H1 (cell line): ENCODE measurements around the gene LAMC3. TPM values are rescaled to one million over a fixed set of nuclear protein-coding genes. Genes with fewer than 3 reads are reported as not detected.
A peak's percentile ranks its signal among the peaks of the same experiment; 100 is the strongest.

Experiments
- CTCF ChIA-PET: fragments of 300-600 bp; sonication (Branson Sonifier 250); formaldehyde crosslinking; loops from one replicate; lab custom pipeline; 2021; ENCODE audit not compliant: partially characterized antibody; lab: Charles Lee
- POLR2A ChIA-PET: fragments of 300-600 bp; sonication (Branson Sonifier 250); formaldehyde crosslinking; loops from one replicate; lab custom pipeline; 2021; ENCODE audit warnings: inconsistent platforms; ENCODE audit not compliant: partially characterized antibody; lab: Charles Lee
- DNase-seq, 2 experiments: peaks; one replicate each; pipeline versions ENCODE4 v3.0.0 to v3.0.0-alpha.2; 2010 to 2022; ENCODE audit warnings: low spot score in 2 of 2, low read depth in 1 of 2, mixed read lengths in 1 of 2
- FAIRE-seq: peaks from 2 replicates; lab custom pipeline; 2011; peaks lifted over from hg19 to GRCh38; lab: Jason Lieb, UNC
- H2AFZ ChIP-seq: 2 replicates; pipeline ENCODE4 v1.8.1; 2012; ENCODE audit warnings: low read length, inconsistent platforms
- H2AK5ac ChIP-seq: 2 replicates; pipeline ENCODE4 v1.6.1; 2013; ENCODE audit warnings: low read depth, low read length
- H2BK120ac ChIP-seq: replicated peaks from 2 replicates; pipeline ENCODE3; 2013; ENCODE audit warnings: low read depth, low read length, inconsistent platforms
- H2BK12ac ChIP-seq: 2 replicates; pipeline ENCODE4 v1.6.1; 2013; ENCODE audit warnings: low read depth, low read length
- H2BK15ac ChIP-seq: 2 replicates; pipeline ENCODE4 v1.6.1; 2013; ENCODE audit warnings: low read length
- H2BK20ac ChIP-seq: 2 replicates; pipeline ENCODE4 v1.6.1; 2013; ENCODE audit warnings: low read length
- H2BK5ac ChIP-seq: 2 replicates; pipeline ENCODE4 v1.6.1; 2013; ENCODE audit warnings: low read depth, low read length
- H3K14ac ChIP-seq: 2 replicates; pipeline ENCODE4 v1.6.1; 2013; ENCODE audit warnings: inconsistent platforms; ENCODE audit not compliant: insufficient read length
- H3K18ac ChIP-seq: 2 replicates; pipeline ENCODE4 v1.6.1; 2013; ENCODE audit warnings: low read length; ENCODE audit errors: extremely low read depth
- H3K23ac ChIP-seq: 2 replicates; pipeline ENCODE4 v1.6.1; 2013; ENCODE audit warnings: inconsistent platforms; ENCODE audit not compliant: insufficient read length
- H3K23me2 ChIP-seq: 2 replicates; pipeline ENCODE4 v1.6.1; 2013; ENCODE audit warnings: low read depth, low read length
- H3K27ac ChIP-seq: 2 replicates; pipeline ENCODE4 v1.6.1; 2011; ENCODE audit warnings: low read depth, low read length, inconsistent platforms
- H3K27me3 ChIP-seq, 4 experiments: replicated peaks in 1 of 4; 1 replicate in 1 of 4; 2 replicates in 3 of 4; pipeline versions ENCODE4 v1.6.1 to v1.8.1; 2011 to 2013; ENCODE audit warnings: low read length in 3 of 4, mild to moderate bottlenecking in 3 of 4, inconsistent platforms in 2 of 4, mixed read lengths in 2 of 4, moderate library complexity in 1 of 4; ENCODE audit not compliant: control insufficient read depth in 3 of 4, insufficient read depth in 3 of 4; ENCODE audit errors: extremely low read depth in 1 of 4
- H3K36me3 ChIP-seq, 4 experiments: 2 replicates each; pipeline versions ENCODE4 v1.6.1 to v1.8.1; 2011 to 2013; ENCODE audit warnings: mild to moderate bottlenecking in 4 of 4, low read length in 3 of 4, moderate library complexity in 2 of 4, control low read depth in 1 of 4, inconsistent platforms in 1 of 4; ENCODE audit not compliant: insufficient read depth in 4 of 4, control insufficient read depth in 2 of 4
- H3K4ac ChIP-seq: replicated peaks from 2 replicates; pipeline ENCODE3; 2013; ENCODE audit warnings: low read length, low read depth, mixed read lengths, inconsistent platforms; ENCODE audit not compliant: insufficient read length
- H3K4me1 ChIP-seq, 4 experiments: replicated peaks in 1 of 4; 1 replicate in 1 of 4; 2 replicates in 3 of 4; pipeline versions ENCODE4 v1.6.1 to v1.8.1; 2011 to 2013; ENCODE audit warnings: low read length in 3 of 4, inconsistent platforms in 2 of 4, mixed read lengths in 1 of 4; ENCODE audit not compliant: insufficient read depth in 4 of 4, control insufficient read depth in 3 of 4
- H3K4me2 ChIP-seq, 2 experiments: 2 replicates each; pipeline versions ENCODE4 v1.6.1 to v1.8.1; 2011 to 2013; ENCODE audit warnings: low read depth in 2 of 2, low read length in 2 of 2, control low read depth in 1 of 2, inconsistent platforms in 1 of 2, mild to moderate bottlenecking in 1 of 2; ENCODE audit not compliant: insufficient read depth in 1 of 2
- H3K4me3 ChIP-seq, 4 experiments: fragments of 200-600, 300-600 bp in 1 of 4; sonication (generic), shearing (Covaris generic), sonication (Bioruptor Twin) in 1 of 4; 2 replicates each; pipeline versions ENCODE4 v1.5.1 to v1.8.1; 2011 to 2016; ENCODE audit warnings: low read length in 4 of 4, low read depth in 3 of 4, control low read depth in 2 of 4, inconsistent platforms in 2 of 4, mild to moderate bottlenecking in 2 of 4, mixed read lengths in 1 of 4, moderate library complexity in 1 of 4; ENCODE audit not compliant: insufficient read depth in 2 of 4; ENCODE audit errors: extremely low read depth in 1 of 4
- H3K56ac ChIP-seq: replicated peaks from 2 replicates; pipeline ENCODE3; 2013; ENCODE audit warnings: low read depth, mild to moderate bottlenecking, mixed read lengths, low read length, inconsistent platforms; ENCODE audit not compliant: insufficient read length
- H3K79me1 ChIP-seq: 2 replicates; pipeline ENCODE4 v1.6.1; 2013; ENCODE audit warnings: low read depth, low read length, control low read depth
- H3K79me2 ChIP-seq, 2 experiments: 2 replicates each; pipeline versions ENCODE4 v1.6.1 to v1.8.1; 2012 to 2013; ENCODE audit warnings: low read length in 2 of 2, mild to moderate bottlenecking in 2 of 2, inconsistent platforms in 1 of 2; ENCODE audit not compliant: insufficient read depth in 2 of 2, control insufficient read depth in 1 of 2
- H3K9ac ChIP-seq, 4 experiments: replicated peaks in 1 of 4; 1 replicate in 1 of 4; 2 replicates in 3 of 4; pipeline versions ENCODE4 v1.6.1 to v1.8.1; 2011 to 2013; ENCODE audit warnings: low read depth in 3 of 4, low read length in 3 of 4, control low read depth in 2 of 4, mild to moderate bottlenecking in 2 of 4, moderate library complexity in 2 of 4, inconsistent platforms in 1 of 4; ENCODE audit errors: extremely low read depth in 1 of 4
- H3K9me3 ChIP-seq, 2 experiments: 2 replicates each; pipeline versions ENCODE4 v1.6.1 to v1.8.1; 2012 to 2013; ENCODE audit warnings: mild to moderate bottlenecking in 2 of 2, moderate library complexity in 2 of 2, control low read depth in 1 of 2, inconsistent platforms in 1 of 2, low read depth in 1 of 2, low read length in 1 of 2, mixed read lengths in 1 of 2; ENCODE audit not compliant: insufficient read depth in 2 of 2
- H4K20me1 ChIP-seq, 2 experiments: replicated peaks in 1 of 2; 2 replicates each; pipeline versions ENCODE3 to v1.8.1; 2011 to 2013; ENCODE audit warnings: inconsistent platforms in 2 of 2, low read length in 2 of 2, mild to moderate bottlenecking in 1 of 2; ENCODE audit not compliant: insufficient read depth in 2 of 2, control insufficient read depth in 1 of 2
- H4K5ac ChIP-seq: 2 replicates; pipeline ENCODE4 v1.6.1; 2013; ENCODE audit warnings: low read length, low read depth, mixed read lengths, inconsistent platforms; ENCODE audit not compliant: insufficient read length
- H4K8ac ChIP-seq: 2 replicates; pipeline ENCODE4 v1.8.0; 2013; ENCODE audit warnings: mild to moderate bottlenecking, moderate library complexity, low read length, inconsistent platforms; ENCODE audit not compliant: insufficient read depth; ENCODE audit errors: extremely low read depth
- H4K91ac ChIP-seq: replicated peaks from 2 replicates; pipeline ENCODE3; 2013; ENCODE audit warnings: low read length, mixed read lengths, inconsistent platforms; ENCODE audit not compliant: insufficient read length
- BACH1 ChIP-seq: IDR thresholded peaks from 2 replicates; pipeline ENCODE4 v1.6.1; 2012; ENCODE audit warnings: low read length, improper control_type of control experiment
- BRCA1 ChIP-seq: IDR thresholded peaks from 2 replicates; pipeline ENCODE4 v1.6.1; 2012; ENCODE audit warnings: low read depth, low read length, improper control_type of control experiment
- CHD2 ChIP-seq: IDR thresholded peaks from 2 replicates; pipeline ENCODE4 v1.6.1; 2012; ENCODE audit warnings: low read length, improper control_type of control experiment
- EZH2 ChIP-seq: fragments of 200-600 bp; sonication (generic); IDR thresholded peaks from 2 replicates; pipeline ENCODE4 v1.7.1; 2012; ENCODE audit warnings: low read depth, mild to moderate bottlenecking, moderate library complexity, low read length, inconsistent platforms; ENCODE audit not compliant: severe bottlenecking
- KDM1A ChIP-seq: fragments of 200-600, 300-600 bp; sonication (generic); IDR thresholded peaks from 2 replicates; pipeline ENCODE4 v1.7.1; 2016; ENCODE audit warnings: mild to moderate bottlenecking, low read length, borderline replicate concordance
- NANOG ChIP-seq: IDR thresholded peaks from 2 replicates; pipeline ENCODE4 v1.6.1; 2011; ENCODE audit warnings: low read length, low read depth, mild to moderate bottlenecking, inconsistent platforms; ENCODE audit not compliant: insufficient read depth, poor library complexity, severe bottlenecking
- NRF1 ChIP-seq: IDR thresholded peaks from 2 replicates; pipeline ENCODE4 v1.6.1; 2011; ENCODE audit warnings: mild to moderate bottlenecking, low read depth, low read length, improper control_type of control experiment
- SIX5 ChIP-seq: IDR thresholded peaks from 2 replicates; pipeline ENCODE4 v1.6.1; 2011; ENCODE audit warnings: mild to moderate bottlenecking, low read depth, low read length
- WGBS, 2 experiments: shearing (Covaris generic) in 1 of 2; methylation state at CpG; one replicate each; pipeline versions ENCODE4 v1.1.6 to v1.1.7; 2013 to 2015; ENCODE audit warnings: low lambda C conversion rate in 2 of 2, mixed read lengths in 2 of 2, inconsistent platforms in 1 of 2, low coverage in 1 of 2, missing lambda C conversion rate in 1 of 2; ENCODE audit not compliant: insufficient replicate concordance in 2 of 2, insufficient coverage in 1 of 2, insufficient read length in 1 of 2; ENCODE audit errors: extremely low coverage in 1 of 2, missing lambda C conversion rate in 1 of 2; 5-methylcytosine and 5-hydroxymethylcytosine counted together
- polyA plus RNA-seq, 7 experiments: library from polyadenylated mRNA; depleted of rRNA in 3 of 7; stranded (reverse) in 5 of 7; unstranded in 2 of 7; fragments of >200 nt in 5 of 7; fragments of 200-250 nt in 2 of 7; gene quantifications; 1 replicate in 5 of 7; 2 replicates in 1 of 7; 4 replicates in 1 of 7; pipeline versions ENCODE4 v1.2.1 to v1.2.3, GENCODE V29; 2011 to 2013; ENCODE audit warnings: missing spikeins in 2 of 7, mixed read lengths in 2 of 7
- total RNA-seq: library from RNA; stranded (reverse); fragmentation: NEBNext Ultra II Directional; extraction: Animal tissue kit (Norgen Biotek cat#: 25700); gene quantifications from 2 replicates; pipeline ENCODE4 v1.2.1, GENCODE V29; 2021

The LAMC3 gene
- total and polyA plus RNA-seq, 2 of the 8 experiments (the other 6 are each of a cell fraction or from before 2014, with no cell fraction given): 9.3 to 12.3 TPM

- Histone ChIP-seq H3K9ac (no peak overlapping the region), H3K9me3 (no peaks in the 10 kb centered on the region), H3K56ac (no peak overlapping the region), H4K20me1 (peaks cover 0 to 2% of the 10 kb centered on the region in 2 experiments), H3K36me3 (no peaks in the 10 kb centered on the region), H2BK12ac (no peak overlapping the region), H3K79me2 (no peaks in the 10 kb centered on the region), H2AFZ (no peak overlapping the region), H3K23me2 (0 out of 2 replicates have a peak, but pooled peaks cover 1% of the 10 kb centered on the region), H3K79me1 (peaks cover 7% of the 10 kb centered on the region; the same call in 1 of the 2 replicates), H3K4ac (no peak overlapping the region), H2BK5ac (no peak overlapping the region), H4K91ac (no peak overlapping the region), H3K4me3 (no peak overlapping the region)
- POLR2A ChIA-PET: interaction anchor here (0.5 kb wide), 1 partner anchor 358 kb away, joined by 3 read pairs; no protein-coding TSS in a partner anchor
- FAIRE-seq: no peak
- TF ChIP-seq BACH1 (no peak), BRCA1 (no peak), NANOG (no peak), CHD2 (no peak), EZH2 (no peak), SIX5 (no peak), KDM1A (peak; percentile 63; the same call in 1 of the 2 replicates), NRF1 (no peak)
- TF ChIP-seq, all 59 proteins: peak for 1
- no peak overlapping the region for H2BK20ac ChIP-seq
- no peak overlapping the region for H2AK5ac ChIP-seq
- H4K5ac ChIP-seq: no peak overlapping the region
- 80% methylated on average over 6 of the region's 6 CpGs; no CpG with 5 or more reads in 1 of the 2 experiments for WGBS, 2 experiments
- no peak overlapping the region for H3K14ac ChIP-seq
- H3K18ac ChIP-seq: no peak overlapping the region
- CTCF ChIA-PET: interaction anchor here (0.7 to 17.5 kb wide), 6 partner anchors 10 to 162 kb away, joined by 3 to 156 read pairs (median 4); no protein-coding TSS in a partner anchor
- no peak overlapping the region for H4K8ac ChIP-seq
- no peak overlapping the region for H2BK120ac ChIP-seq
- H2BK15ac ChIP-seq: no peak overlapping the region
- no peak overlapping the region for H3K27ac ChIP-seq
- no peak overlapping the region for H3K4me2 ChIP-seq
- H3K4me1 ChIP-seq: peaks cover 0 to 15% (median 8%) of the 10 kb centered on the region in 4 experiments; a peak in 6 of 7 replicates
- no peak overlapping the region for H3K23ac ChIP-seq
- H3K27me3 ChIP-seq: no peaks in the 10 kb centered on the region
- DNase-seq: no peak
These were observed 7.0 kb downstream of the LAMC3 start for GRCh38 chr9:131015876-131016397.
